Mucosa of descending colon (tissue), 3 donors: ENCODE data around the gene GPD2. TPM values are rescaled to one million over a fixed set of nuclear protein-coding genes. Genes with fewer than 3 reads are reported as not detected.
A peak's percentile ranks its signal among the peaks of the same experiment; 100 is the strongest.

ENCODE experiments used
- ATAC-seq: fragments of 200-7000 bp; cut with Tn5 transposase; one replicate; pipeline ENCODE4 v1.9.1; 2020; ENCODE audit warnings: mild to moderate bottlenecking, moderate library complexity
- DNase-seq, 3 donors: peaks; one replicate each; pipeline ENCODE4 v3.0.0-alpha.2; 2020
- H3K36me3 ChIP-seq: fragments of 200-600 bp; one replicate; pipeline ENCODE4 v1.8.0; 2021; ENCODE audit warnings: low read depth, mild to moderate bottlenecking
- H3K4me1 ChIP-seq: fragments of 200-600 bp; one replicate; pipeline ENCODE4 v1.8.0; 2021; ENCODE audit warnings: low read depth, mild to moderate bottlenecking
- H3K4me3 ChIP-seq: fragments of 200-600 bp; one replicate; pipeline ENCODE4 v1.8.0; 2021; ENCODE audit warnings: mild to moderate bottlenecking
- H3K9me3 ChIP-seq: fragments of 200-600 bp; one replicate; pipeline ENCODE4 v1.8.0; 2021; ENCODE audit warnings: mild to moderate bottlenecking
- CTCF ChIP-seq: fragments of 200-600 bp; IDR thresholded peaks from one replicate; pipeline ENCODE4 v1.8.0; 2022; ENCODE audit warnings: antibody characterized with exemption, mild to moderate bottlenecking
- intact Hi-C, 2 donors: fragments of 100-400 bp; cut with DNase I in 1 of 2; cut with micrococcal nuclease in 1 of 2; formaldehyde crosslinking; loops; one replicate each; pipeline versions ENCODE4 v1.11.0 to v1.11.1; 2022; cut with DNase I, micrococcal nuclease
- total RNA-seq, 3 donors: library from RNA; stranded (reverse); fragmentation: NEBNext Ultra II Directional in 2 of 3; extraction: Animal tissue kit (Norgen Biotek cat#: 25700) in 2 of 3; gene quantifications; one replicate each; pipeline versions ENCODE4 v1.2.1 to v1.2.4, GENCODE V29; 2021 to 2023
- donor health status: DM: no; HTN: no; CAD: no; lungs with moderate emphysema.
- donor health status: DM: no; HTN: no; CAD: no.
- donor health status: DM: no; HTN: yes; CAD: no.

The GPD2 gene
- total RNA-seq, 3 donors from 2014 or later: 42.9 to 83.5 (median 77.9) TPM

GRCh38 chr2:156448766-156449165 is 12.6 kb downstream of the GPD2 start:
- no peak for TF ChIP-seq CTCF
- no peak for DNase-seq
- intact Hi-C loops: no loop called here
- H3K36me3 ChIP-seq: no peaks in the 10 kb centered on the region
- H3K9me3 ChIP-seq: no peaks in the 10 kb centered on the region
- no peaks in the 10 kb centered on the region for H3K4me1 ChIP-seq
- no peak for ATAC-seq
- H3K4me3 ChIP-seq: no peak overlapping the region

DNA sequence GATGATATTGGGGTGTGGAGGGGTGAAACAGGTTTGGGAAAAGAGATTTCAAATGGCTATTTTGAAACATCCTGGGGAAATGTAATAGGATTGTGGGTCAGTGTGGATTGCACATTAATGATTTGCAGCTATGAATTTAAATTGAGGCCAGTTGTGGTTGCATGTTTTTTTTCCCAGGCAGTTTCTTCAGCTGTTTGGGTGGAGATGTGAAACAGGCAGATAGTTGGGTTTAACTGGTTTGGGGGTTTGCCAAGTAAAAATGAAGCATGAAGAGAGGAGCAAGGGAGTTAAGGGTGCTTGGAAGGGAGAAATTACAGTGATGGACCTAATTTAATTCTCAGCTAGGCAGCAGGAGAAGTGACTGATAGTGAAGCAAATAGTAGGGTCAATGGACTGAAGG is 16.8 kb downstream of the GPD2 start:
- no peaks in the 10 kb centered on the region for H3K9me3 ChIP-seq
- H3K4me1 ChIP-seq: no peaks in the 10 kb centered on the region
- intact Hi-C loops: no loop called here
- DNase-seq: no peak
- no peak overlapping the region for H3K4me3 ChIP-seq
- no peaks in the 10 kb centered on the region for H3K36me3 ChIP-seq
- TF ChIP-seq CTCF: no peak
- ATAC-seq: no peak

DNA sequence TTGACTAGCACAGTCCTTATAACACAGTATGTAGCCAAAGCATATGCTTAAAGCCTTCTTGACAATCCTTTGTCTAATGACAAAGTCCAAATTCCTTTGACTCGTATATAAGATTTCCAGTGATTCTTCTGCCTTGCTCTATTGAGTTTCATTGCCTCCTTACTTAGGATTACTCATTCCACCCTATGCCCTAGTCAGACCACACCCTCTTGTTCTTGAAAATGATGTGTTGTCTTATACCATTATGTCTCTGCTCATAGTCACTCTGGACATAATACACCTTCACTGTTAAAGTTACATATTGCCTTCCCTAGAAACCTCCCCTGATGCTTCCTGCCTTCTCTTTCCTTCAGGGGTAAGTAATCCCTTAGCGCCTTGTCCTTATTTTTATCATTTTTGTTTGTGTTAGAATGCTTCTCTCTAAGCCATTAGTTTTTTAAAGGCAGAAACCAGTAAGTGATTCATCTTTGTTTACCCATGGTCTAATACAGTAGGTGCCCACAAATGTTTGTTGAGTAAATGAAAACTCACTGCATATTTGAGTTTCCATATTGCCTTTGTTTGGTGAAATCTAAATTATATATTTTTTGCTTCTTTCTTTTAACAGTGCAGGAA is 19.3 kb downstream of the GPD2 start:
- Histone ChIP-seq H3K4me1 (no peaks in the 10 kb centered on the region), H3K4me3 (no peak overlapping the region), H3K36me3 (no peaks in the 10 kb centered on the region), H3K9me3 (no peaks in the 10 kb centered on the region)
- ATAC-seq (peak; percentile 97), DNase-seq (no peak)
- no peak for TF ChIP-seq CTCF
- intact Hi-C loops: no loop called here

DNA sequence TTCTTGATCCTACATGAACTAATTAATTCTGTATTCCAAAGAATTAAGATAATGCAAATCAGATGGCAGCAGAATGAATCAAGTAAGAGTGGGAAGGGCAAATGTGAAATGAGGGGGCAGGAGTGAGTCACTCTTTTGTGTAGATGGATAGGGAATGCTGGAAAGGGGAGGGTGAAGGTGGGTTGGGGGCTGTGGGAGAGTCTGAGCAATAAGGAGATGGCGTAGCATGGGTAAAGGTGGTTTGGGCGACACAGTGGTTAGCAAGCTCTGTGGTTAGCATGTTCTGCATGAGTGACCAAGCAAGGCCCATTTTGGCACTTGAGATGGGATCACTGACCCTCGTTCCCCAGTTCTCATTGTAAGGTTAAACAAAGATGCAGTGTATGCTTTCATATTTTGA is 20.4 kb downstream of the GPD2 start:
- H3K4me3 ChIP-seq: no peak overlapping the region
- ATAC-seq: no peak
- H3K36me3 ChIP-seq: no peaks in the 10 kb centered on the region
- H3K9me3 ChIP-seq: no peaks in the 10 kb centered on the region
- DNase-seq: no peak
- no peaks in the 10 kb centered on the region for H3K4me1 ChIP-seq
- intact Hi-C loops: no loop called here
- no peak for TF ChIP-seq CTCF

DNA sequence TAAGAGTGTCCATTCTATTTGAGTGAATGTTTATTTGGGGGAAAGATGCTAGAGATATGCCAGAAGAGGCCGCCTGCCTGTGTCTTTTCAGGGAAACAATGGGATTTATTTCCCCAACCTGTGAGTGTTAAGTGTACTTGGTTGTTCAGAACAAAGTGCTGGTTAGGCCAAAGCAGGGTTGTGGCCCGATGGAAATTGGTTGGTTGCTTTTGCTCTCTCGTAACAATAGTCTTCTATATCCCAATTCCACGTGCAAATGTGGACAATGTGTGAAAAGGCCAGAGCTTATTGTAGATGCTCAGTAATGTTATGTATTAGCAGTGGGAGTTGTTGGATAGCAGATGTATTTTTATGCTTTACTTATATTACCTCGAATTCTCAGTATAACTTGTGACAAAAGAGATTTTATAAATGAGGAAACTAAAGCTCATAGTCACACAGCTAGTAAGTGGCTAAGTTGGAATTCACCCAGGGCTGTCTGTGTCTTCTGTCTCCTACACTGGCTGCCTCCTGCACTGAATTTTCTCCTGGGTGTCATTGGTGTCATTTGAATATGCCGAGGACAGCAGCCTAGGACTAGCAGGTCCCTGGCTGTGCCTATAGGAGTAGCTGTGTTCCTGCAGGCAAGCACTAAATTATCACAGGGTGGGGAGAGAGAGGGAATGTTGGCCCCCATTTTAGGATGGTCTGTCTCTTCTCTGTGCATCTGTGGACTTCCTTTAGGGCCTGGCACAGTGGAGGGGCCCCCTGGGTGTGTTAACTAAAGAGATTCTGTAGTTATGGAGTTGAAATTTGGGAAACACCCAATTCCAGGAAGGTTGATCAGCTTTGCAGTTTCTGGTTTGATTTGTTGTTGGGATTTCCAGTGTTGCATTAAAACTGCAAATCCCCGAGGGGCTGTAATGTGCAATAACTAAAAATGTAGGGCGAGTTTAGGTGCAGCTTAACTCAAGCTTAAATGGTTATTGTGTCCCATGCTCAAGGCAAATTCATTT is 21.6 kb downstream of the GPD2 start:
- Histone ChIP-seq H3K36me3 (no peaks in the 10 kb centered on the region), H3K4me3 (no peak overlapping the region), H3K9me3 (no peaks in the 10 kb centered on the region), H3K4me1 (no peaks in the 10 kb centered on the region)
- ATAC-seq (no peak), DNase-seq (no peak)
- TF ChIP-seq CTCF: no peak
- intact Hi-C loops: no loop called here
